Measurements from ENCODE around the gene PLEKHG3.

The PLEKHG3 gene

DNA sequence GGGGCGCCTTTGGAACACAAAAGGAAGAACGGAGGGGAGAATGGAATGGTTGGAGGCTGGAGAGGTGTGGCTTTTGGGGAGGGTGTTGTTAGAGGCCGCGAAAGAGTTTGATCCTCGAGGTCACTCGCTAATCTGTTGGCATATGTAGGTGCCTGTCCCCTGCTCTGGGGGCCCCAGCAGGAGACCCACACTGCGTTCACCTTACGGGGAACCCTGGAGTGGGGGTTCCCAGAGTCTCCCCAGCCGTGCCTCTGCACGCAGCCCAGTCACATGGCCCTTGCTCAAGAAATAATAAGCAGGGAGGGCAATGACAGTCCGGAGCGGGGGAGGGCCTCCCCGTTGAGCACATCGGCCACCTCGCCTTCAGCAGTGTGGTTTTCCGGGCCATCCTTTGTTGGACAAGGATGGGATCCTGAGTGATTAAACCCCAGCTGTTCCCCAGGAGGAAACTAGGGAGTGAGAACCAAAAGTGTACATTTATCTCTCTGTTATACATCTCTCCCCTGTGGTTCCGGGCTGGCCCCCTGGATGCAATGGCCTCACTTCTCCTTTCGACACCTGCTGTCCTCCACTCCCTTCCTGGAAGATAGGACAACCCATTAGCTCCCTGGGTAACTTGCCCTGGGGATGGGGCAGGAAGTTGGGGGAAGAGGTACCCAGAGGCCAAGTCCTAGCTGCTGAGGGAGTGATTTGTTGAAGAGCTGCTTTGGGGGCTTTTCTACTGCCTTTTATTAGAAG is 1.3 kb downstream of the PLEKHG3 start:
- no peak for DNase-seq (ENCODE audit: low read depth)
- TF ChIP-seq CTCF (conservative IDR thresholded peaks at IDR 0.05; ENCODE audit: control insufficient read depth, insufficient read depth, low read depth, low read length): no peak
- H3K4me3 ChIP-seq (ENCODE audit: control insufficient read depth, low read depth, low read length): peak overlapping the region; percentile 60

DNA sequence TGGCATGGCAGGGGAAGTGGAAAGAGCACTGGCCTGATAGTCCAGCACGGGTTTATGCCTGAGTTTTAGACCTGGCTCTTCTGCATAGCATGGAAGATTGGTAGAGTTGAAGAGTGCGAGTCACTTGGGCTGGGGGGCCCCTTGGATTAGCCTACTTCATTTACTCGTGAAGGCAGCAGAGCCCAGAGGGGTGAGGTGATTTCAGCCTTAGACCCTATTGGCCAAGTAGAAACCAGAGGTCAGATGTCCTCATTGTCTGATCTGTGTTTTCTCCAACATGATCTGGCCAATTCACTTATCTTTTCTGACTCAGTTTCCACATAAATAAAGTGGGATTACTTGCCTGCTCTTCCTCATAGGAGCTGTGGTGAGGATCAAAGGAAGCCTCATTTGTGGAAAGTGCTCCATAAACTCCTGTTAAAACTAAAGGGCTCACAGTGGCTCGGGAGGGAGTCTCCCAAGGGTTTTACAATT is 1.9 kb downstream of the PLEKHG3 start:
- no peak for TF ChIP-seq CTCF (conservative IDR thresholded peaks at IDR 0.05; ENCODE audit: control insufficient read depth, insufficient read depth, low read depth, low read length)
- no peak for DNase-seq (ENCODE audit: low read depth)
- no peak overlapping the region for H3K4me3 ChIP-seq (ENCODE audit: control insufficient read depth, low read depth, low read length)

GRCh38 chr14:64706593-64707193 is 2.5 kb downstream of the PLEKHG3 start:
- no peak for TF ChIP-seq CTCF (conservative IDR thresholded peaks at IDR 0.05; ENCODE audit: control insufficient read depth, insufficient read depth, low read depth, low read length)
- no peak overlapping the region for H3K4me3 ChIP-seq (ENCODE audit: control insufficient read depth, low read depth, low read length)
- no peak for DNase-seq (ENCODE audit: low read depth)

GRCh38 chr14:64707661-64708060 is 3.4 kb downstream of the PLEKHG3 start:
- peak; percentile 85 for DNase-seq (ENCODE audit: low read depth)
- TF ChIP-seq CTCF (conservative IDR thresholded peaks at IDR 0.05; ENCODE audit: control insufficient read depth, insufficient read depth, low read depth, low read length): no peak
- no peak overlapping the region for H3K4me3 ChIP-seq (ENCODE audit: control insufficient read depth, low read depth, low read length)

DNA sequence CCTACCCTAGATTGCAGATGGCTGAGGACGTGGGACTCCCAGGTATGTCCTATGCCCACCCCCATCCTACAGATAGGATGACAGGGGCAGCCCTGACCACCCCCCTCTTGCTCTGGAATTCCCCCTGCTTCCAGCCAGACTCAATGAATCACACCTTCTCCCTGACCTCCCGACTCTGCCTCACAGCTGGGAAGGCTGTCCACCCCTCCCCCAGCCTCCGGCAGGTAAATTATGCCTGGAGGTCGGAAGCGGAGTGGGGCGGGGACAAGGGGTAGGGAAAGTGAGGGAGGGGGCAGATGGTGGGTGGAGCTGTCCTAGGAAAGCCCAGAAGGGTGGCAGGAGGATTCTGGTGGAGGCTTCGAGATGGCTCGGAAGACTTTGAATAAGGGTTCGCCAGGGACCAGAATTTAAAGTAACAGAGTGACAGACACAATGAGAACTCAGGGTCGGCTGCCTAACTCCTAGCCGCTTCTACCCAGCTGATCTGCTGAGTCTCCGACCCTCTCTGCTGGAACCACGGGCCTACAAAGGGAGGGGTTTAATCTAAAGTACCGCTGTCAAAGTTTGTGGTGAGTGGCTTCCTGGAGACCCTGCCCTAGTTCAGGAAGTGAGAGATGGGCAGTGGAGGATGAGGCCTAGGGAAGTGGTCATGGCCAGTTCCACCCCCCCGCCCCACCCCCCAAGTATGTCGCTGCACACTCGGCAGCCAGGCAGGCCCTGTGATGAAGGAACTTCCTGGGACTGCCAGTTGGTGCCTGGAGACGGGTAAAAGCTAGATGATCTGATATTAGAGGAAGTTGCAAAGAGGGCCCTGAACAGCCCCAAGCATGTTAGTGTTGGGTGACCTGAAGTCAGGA is 4.2 kb downstream of the PLEKHG3 start:
- no peak for TF ChIP-seq CTCF (conservative IDR thresholded peaks at IDR 0.05; ENCODE audit: control insufficient read depth, insufficient read depth, low read depth, low read length)
- peak; percentile 9 for DNase-seq (ENCODE audit: low read depth)
- H3K4me3 ChIP-seq (ENCODE audit: control insufficient read depth, low read depth, low read length): no peak overlapping the region

DNA sequence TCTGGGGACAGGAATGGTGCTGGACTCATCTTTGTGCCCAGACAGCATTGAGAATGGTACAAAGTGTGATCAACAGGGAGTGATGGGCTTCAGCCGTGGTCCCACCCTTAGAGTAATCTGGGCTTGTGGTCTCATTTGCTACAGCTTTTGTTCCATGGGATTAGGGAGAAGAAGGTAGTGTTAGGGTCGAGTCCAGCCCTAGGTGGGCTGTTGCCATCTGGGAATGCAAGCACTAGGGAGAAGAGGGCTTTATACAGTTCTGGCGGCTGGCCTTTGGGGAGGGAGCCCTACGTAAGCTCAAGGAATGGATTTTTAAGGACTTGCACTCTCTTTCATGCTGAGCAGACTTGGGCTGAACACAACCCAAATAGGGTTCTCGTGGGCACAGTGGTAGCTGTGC is 4.9 kb downstream of the PLEKHG3 start:
- TF ChIP-seq CTCF (conservative IDR thresholded peaks at IDR 0.05; ENCODE audit: control insufficient read depth, insufficient read depth, low read depth, low read length): no peak
- no peak overlapping the region for H3K4me3 ChIP-seq (ENCODE audit: control insufficient read depth, low read depth, low read length)
- DNase-seq (ENCODE audit: low read depth): no peak
